ENCODE measurements around the gene SLC17A3. TPM values are rescaled to one million over a fixed set of nuclear protein-coding genes. Genes with fewer than 3 reads are reported as not detected.

The SLC17A3 gene
- total and polyA plus RNA-seq, 9 of the 15 experiments (the other 6 are each of a cell fraction or from before 2014, with no cell fraction given): 0.04 to 0.08 TPM; not detected in 7

DNA sequence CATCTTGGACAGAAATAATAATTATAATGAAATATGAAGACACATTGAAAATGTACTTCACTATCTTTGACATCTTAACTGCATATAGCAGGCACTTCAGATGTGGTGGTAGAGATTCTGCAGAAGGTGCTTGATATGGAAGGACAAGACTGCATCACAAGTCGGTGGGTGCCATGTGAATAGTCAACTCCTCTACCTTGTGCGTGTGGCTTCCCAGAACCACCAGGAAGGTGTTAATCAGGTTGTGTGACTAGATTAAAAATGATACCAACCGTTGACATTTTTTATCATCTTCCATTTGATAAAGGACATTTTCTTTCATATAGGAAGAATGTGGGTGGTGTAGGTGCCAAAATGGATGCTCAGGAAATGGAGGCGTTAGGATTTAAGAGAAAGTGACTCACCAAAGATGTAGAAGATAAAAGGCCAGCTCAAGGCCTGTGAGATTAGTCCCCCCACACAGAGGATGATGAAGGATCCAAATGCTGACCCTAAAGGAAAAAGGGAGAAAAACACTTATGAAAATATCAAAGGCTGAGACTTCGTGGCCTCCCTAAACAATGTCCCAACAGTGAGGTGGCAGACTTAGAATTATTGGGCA is 44.1 kb upstream of the SLC17A3 start (continued):
- TF ChIP-seq ZNF24 (IDR thresholded peaks at IDR 0.05) (no peak), FOSL1 (tag; conservative IDR thresholded peaks at IDR 0.05) (peak; percentile 76), TEAD4 (IDR thresholded peaks at IDR 0.05; ENCODE audit: low read length) (peak; percentile 56; the same call in 1 of the 2 replicates), TEAD4 (CRISPR knock-in tag; IDR thresholded peaks at IDR 0.05; ENCODE audit: borderline replicate concordance) (no peak)
- TF ChIP-seq, protein P1, sequence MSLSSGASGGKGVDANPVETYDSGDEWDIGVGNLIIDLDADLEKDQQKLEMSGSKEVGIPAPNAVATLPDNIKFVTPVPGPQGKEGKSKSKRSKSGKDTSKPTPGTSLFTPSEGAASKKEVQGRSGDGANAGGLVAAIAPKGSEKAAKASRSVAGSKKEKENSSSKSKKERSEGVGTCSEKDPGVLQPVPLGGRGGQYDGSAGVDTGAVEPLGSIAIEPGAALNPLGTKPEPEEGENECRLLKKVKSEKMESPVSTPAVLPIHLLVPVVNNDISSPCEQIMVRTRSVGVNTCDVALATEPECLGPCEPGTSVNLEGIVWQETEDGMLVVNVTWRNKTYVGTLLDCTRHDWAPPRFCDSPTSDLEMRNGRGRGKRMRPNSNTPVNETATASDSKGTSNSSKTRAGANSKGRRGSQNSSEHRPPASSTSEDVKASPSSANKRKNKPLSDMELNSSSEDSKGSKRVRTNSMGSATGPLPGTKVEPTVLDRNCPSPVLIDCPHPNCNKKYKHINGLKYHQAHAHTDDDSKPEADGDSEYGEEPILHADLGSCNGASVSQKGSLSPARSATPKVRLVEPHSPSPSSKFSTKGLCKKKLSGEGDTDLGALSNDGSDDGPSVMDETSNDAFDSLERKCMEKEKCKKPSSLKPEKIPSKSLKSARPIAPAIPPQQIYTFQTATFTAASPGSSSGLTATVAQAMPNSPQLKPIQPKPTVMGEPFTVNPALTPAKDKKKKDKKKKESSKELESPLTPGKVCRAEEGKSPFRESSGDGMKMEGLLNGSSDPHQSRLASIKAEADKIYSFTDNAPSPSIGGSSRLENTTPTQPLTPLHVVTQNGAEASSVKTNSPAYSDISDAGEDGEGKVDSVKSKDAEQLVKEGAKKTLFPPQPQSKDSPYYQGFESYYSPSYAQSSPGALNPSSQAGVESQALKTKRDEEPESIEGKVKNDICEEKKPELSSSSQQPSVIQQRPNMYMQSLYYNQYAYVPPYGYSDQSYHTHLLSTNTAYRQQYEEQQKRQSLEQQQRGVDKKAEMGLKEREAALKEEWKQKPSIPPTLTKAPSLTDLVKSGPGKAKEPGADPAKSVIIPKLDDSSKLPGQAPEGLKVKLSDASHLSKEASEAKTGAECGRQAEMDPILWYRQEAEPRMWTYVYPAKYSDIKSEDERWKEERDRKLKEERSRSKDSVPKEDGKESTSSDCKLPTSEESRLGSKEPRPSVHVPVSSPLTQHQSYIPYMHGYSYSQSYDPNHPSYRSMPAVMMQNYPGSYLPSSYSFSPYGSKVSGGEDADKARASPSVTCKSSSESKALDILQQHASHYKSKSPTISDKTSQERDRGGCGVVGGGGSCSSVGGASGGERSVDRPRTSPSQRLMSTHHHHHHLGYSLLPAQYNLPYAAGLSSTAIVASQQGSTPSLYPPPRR (CRISPR knock-in tag; IDR thresholded peaks at IDR 0.05; ENCODE audit: borderline replicate concordance): no peak
